Kidney (tissue), 14 donors: ENCODE data around the gene PLXNA2. TPM values are rescaled to one million over a fixed set of nuclear protein-coding genes. Genes with fewer than 3 reads are reported as not detected.

ENCODE experiments used
- DNase-seq, 5 donors: peaks; one replicate each; pipeline ENCODE4 v3.0.0-alpha.2; 2013 to 2020
- FAIRE-seq: peaks from 2 replicates; lab custom pipeline; 2012; peaks lifted over from hg19 to GRCh38; lab: Jason Lieb, UNC
- H3K27ac ChIP-seq, 2 donors: one replicate each; pipeline ENCODE4 v1.7.0; 2013; ENCODE audit warnings: low read depth in 2 of 2, low read length in 2 of 2, inconsistent platforms in 1 of 2
- H3K27me3 ChIP-seq: one replicate; pipeline ENCODE4 v1.7.1; 2013; ENCODE audit warnings: low read length, inconsistent platforms; ENCODE audit not compliant: control insufficient read depth, insufficient read depth
- H3K36me3 ChIP-seq, 3 donors: one replicate each; pipeline versions ENCODE4 v1.7.0 to v1.7.1; 2013; ENCODE audit warnings: low read length in 3 of 3, control low read depth in 1 of 3, inconsistent platforms in 1 of 3; ENCODE audit not compliant: insufficient read depth in 3 of 3, control insufficient read depth in 2 of 3
- H3K4me1 ChIP-seq, 3 donors: one replicate each; pipeline versions ENCODE4 v1.7.0 to v1.7.1; 2013; ENCODE audit warnings: low read length in 3 of 3, inconsistent platforms in 1 of 3, low read depth in 1 of 3; ENCODE audit not compliant: control insufficient read depth in 2 of 3, insufficient read depth in 2 of 3
- H3K4me3 ChIP-seq, 3 donors: one replicate each; pipeline versions ENCODE4 v1.7.0 to v1.8.1; 2013; ENCODE audit warnings: low read length in 3 of 3, control low read depth in 1 of 3, inconsistent platforms in 1 of 3
- H3K9ac ChIP-seq, 3 donors: one replicate each; pipeline versions ENCODE4 v1.7.0 to v1.7.1; 2013; ENCODE audit warnings: low read length in 3 of 3, control low read depth in 1 of 3, inconsistent platforms in 1 of 3
- H3K9me3 ChIP-seq, 3 donors: one replicate each; pipeline versions ENCODE4 v1.7.0 to v1.7.1; 2013; ENCODE audit warnings: low read length in 3 of 3, control low read depth in 1 of 3, inconsistent platforms in 1 of 3; ENCODE audit not compliant: control insufficient read depth in 2 of 3, insufficient read depth in 1 of 3
- intact Hi-C: fragments of 100-400 bp; cut with DNase I; formaldehyde crosslinking; loops from one replicate; pipeline ENCODE4 v1.11.1; 2022
- polyA plus RNA-seq: library from polyadenylated mRNA; stranded (reverse); fragments of 350-450 nt; fragmentation: Illumina TruSeq; extraction: RNeasy Lipid Tissue Mini Kit (QIAGEN cat#74804); gene quantifications from one replicate; pipeline ENCODE4 v1.2.3, GENCODE V29; 2014; ENCODE audit warnings: low read depth, low replicate concordance; ENCODE audit not compliant: insufficient read depth
- total RNA-seq: library from RNA; stranded (reverse); fragmentation: NEBNext Ultra II Directional; extraction: Animal tissue kit (Norgen Biotek cat#: 25700); gene quantifications from one replicate; pipeline ENCODE4 v1.2.1, GENCODE V29; 2021
- TF ChIP-seq, protein P1 (sequence below): IDR thresholded peaks from 3 replicates; pipeline ENCODE4 v1.5.1; 2012; ENCODE audit warnings: mild to moderate bottlenecking, moderate library complexity, borderline replicate concordance; ENCODE audit not compliant: insufficient read depth; ENCODE audit errors: extremely low read depth
- donor health status: control.
- donor health status: control.
- donor health status: control.
- donor health status: control.
- donor health status: control.
- donor health status: DM: yes; HTN: yes; CAD: no.
- donor health status: Normal renal cell carcinoma (clear cell type).

The PLXNA2 gene
- total and polyA plus RNA-seq, 2 donors from 2014 or later, result 2.4 to 27.9 TPM

- FAIRE-seq, result no peak
- TF ChIP-seq, protein P1, sequence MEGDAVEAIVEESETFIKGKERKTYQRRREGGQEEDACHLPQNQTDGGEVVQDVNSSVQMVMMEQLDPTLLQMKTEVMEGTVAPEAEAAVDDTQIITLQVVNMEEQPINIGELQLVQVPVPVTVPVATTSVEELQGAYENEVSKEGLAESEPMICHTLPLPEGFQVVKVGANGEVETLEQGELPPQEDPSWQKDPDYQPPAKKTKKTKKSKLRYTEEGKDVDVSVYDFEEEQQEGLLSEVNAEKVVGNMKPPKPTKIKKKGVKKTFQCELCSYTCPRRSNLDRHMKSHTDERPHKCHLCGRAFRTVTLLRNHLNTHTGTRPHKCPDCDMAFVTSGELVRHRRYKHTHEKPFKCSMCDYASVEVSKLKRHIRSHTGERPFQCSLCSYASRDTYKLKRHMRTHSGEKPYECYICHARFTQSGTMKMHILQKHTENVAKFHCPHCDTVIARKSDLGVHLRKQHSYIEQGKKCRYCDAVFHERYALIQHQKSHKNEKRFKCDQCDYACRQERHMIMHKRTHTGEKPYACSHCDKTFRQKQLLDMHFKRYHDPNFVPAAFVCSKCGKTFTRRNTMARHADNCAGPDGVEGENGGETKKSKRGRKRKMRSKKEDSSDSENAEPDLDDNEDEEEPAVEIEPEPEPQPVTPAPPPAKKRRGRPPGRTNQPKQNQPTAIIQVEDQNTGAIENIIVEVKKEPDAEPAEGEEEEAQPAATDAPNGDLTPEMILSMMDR, result no peak
- peak in 4 of 5 donors; percentile 60 to 77 (median 73) for DNase-seq
- Histone ChIP-seq H3K27ac (no peak overlapping the region), H3K36me3 (no peaks in the 10 kb centered on the region), H3K27me3 (no peaks in the 10 kb centered on the region), H3K4me3 (no peak overlapping the region), H3K4me1 (peaks cover 0 to 7% (median 3%) of the 10 kb centered on the region in 3 donors), H3K9me3 (no peaks in the 10 kb centered on the region), H3K9ac (no peak overlapping the region)
- intact Hi-C loops, result loop anchor here (10.0 kb wide), 1 partner anchor 100 kb away; no protein-coding TSS in a partner anchor
Observed at GRCh38 chr1:208134491-208134890, 109.7 kb downstream of the PLXNA2 start.

GRCh38 chr1:208133355-208133754 lies 110.8 kb downstream of the PLXNA2 start:
- intact Hi-C loops, result loop anchor here (10.0 kb wide), 1 partner anchor 101 kb away; no protein-coding TSS in a partner anchor
- TF ChIP-seq, protein P1, result no peak
- H3K9ac ChIP-seq, result no peak overlapping the region
- no peak overlapping the region for H3K4me3 ChIP-seq
- peaks cover 0 to 7% (median 3%) of the 10 kb centered on the region in 3 donors for H3K4me1 ChIP-seq
- no peaks in the 10 kb centered on the region for H3K9me3 ChIP-seq
- DNase-seq (no peak), FAIRE-seq (no peak)
- no peaks in the 10 kb centered on the region for H3K36me3 ChIP-seq
- H3K27me3 ChIP-seq, result no peaks in the 10 kb centered on the region
- no peak overlapping the region for H3K27ac ChIP-seq

GRCh38 chr1:208132287-208132882 lies 111.8 kb downstream of the PLXNA2 start:
- Histone ChIP-seq H3K27ac (no peak overlapping the region), H3K27me3 (no peaks in the 10 kb centered on the region), H3K9me3 (no peaks in the 10 kb centered on the region), H3K4me3 (no peak overlapping the region), H3K9ac (no peak overlapping the region), H3K36me3 (no peaks in the 10 kb centered on the region), H3K4me1 (peaks cover 0 to 7% (median 3%) of the 10 kb centered on the region in 3 donors)
- peak; percentile 73 to 87 (median 80) for DNase-seq
- TF ChIP-seq, protein P1, result peak; percentile 84
- peak; percentile 32 for FAIRE-seq
- intact Hi-C loops, result loop anchor here (10.0 kb wide), 1 partner anchor 102 kb away; no protein-coding TSS in a partner anchor
